K562 (cell line): ENCODE results near the gene RGS9BP. TPM values are rescaled to one million over a fixed set of nuclear protein-coding genes. Genes with fewer than 3 reads are reported as not detected.
A peak's percentile ranks its signal among the peaks of the same experiment; 100 is the strongest.

Experiments used
- CHD1 ChIP-seq: fragments of 200-600 bp; sonication (generic); IDR thresholded peaks from one replicate; pipeline ENCODE4 v1.6.1; 2012; ENCODE audit warnings: mild to moderate bottlenecking, moderate library complexity, low read length, inconsistent platforms
- EP400 ChIP-seq: fragments of 450-650 bp; IDR thresholded peaks from 2 replicates; pipeline ENCODE4 v1.6.1; 2017; ENCODE audit warnings: antibody characterized with exemption, mild to moderate bottlenecking, moderate library complexity
- GMEB1 ChIP-seq: fragments of 250-450 bp; sonication (Bioruptor Pico); IDR thresholded peaks from 2 replicates; pipeline ENCODE4 v1.4.0; 2020; ENCODE audit warnings: mild to moderate bottlenecking
- HINFP ChIP-seq: fragments of 450-650 bp; conservative IDR thresholded peaks from 2 replicates; pipeline ENCODE4 v1.6.1; 2016; ENCODE audit warnings: missing genetic modification characterization, low read depth, mild to moderate bottlenecking, control low read depth, missing compliant biosample characterization
- HOMEZ ChIP-seq: fragments of 250-450 bp; sonication (Bioruptor Pico); IDR thresholded peaks from 2 replicates; pipeline ENCODE4 v1.4.0; 2020; ENCODE audit warnings: mild to moderate bottlenecking, moderate library complexity
- ILF3 ChIP-seq: fragments of 450-650 bp; IDR thresholded peaks from 2 replicates; pipeline ENCODE4 v1.6.1; 2018; ENCODE audit warnings: antibody characterized with exemption, mild to moderate bottlenecking, moderate library complexity, borderline replicate concordance
- polyA plus RNA-seq, 8 experiments: library from polyadenylated mRNA; depleted of rRNA in 4 of 8; stranded (reverse) in 5 of 8; unstranded in 3 of 8; fragments of >200 nt; fragmentation: Nextera tagmentation in 2 of 8; fragmentation: Illumina TruSeq in 1 of 8; extraction: Ambion mirVana in 2 of 8; extraction: Trizol in 1 of 8; gene quantifications; 2 replicates each; pipeline versions ENCODE4 v1.2.1 to v1.2.3, GENCODE V29; 2011 to 2014; ENCODE audit warnings: inconsistent platforms in 1 of 8, missing spikeins in 1 of 8
- total RNA-seq, 7 experiments: library from RNA; depleted of rRNA in 6 of 7; stranded (reverse); fragments of >200 nt in 6 of 7; fragmentation: Illumina TruSeq in 2 of 7; extraction: Trizol in 2 of 7; gene quantifications; 2 replicates each; pipeline versions ENCODE4 v1.2.1 to v1.2.3, GENCODE V29; 2011 to 2021; ENCODE audit warnings: low replicate concordance in 1 of 7
- TF ChIP-seq, protein P1 (sequence below), 2 experiments: fragments of 450-650 bp; formaldehyde crosslinking in 1 of 2; IDR thresholded peaks; 2 replicates each; pipeline versions ENCODE4 v1.4.0 to v1.6.1; 2014 to 2020; ENCODE audit warnings: mild to moderate bottlenecking in 2 of 2, borderline replicate concordance in 1 of 2, low read depth in 1 of 2
- TF ChIP-seq, protein P2 (sequence below): sonication (generic); formaldehyde crosslinking; IDR thresholded peaks from 2 replicates; pipeline ENCODE4 v1.8.1; 2022; ENCODE audit warnings: missing genetic modification reagents
- TF ChIP-seq, protein P3 (sequence below): fragments of 450-650 bp; conservative IDR thresholded peaks from 2 replicates; pipeline ENCODE4 v1.6.1; 2016; ENCODE audit warnings: missing genetic modification characterization, low read depth, mild to moderate bottlenecking, missing compliant biosample characterization, moderate library complexity

The RGS9BP gene
- total and polyA plus RNA-seq, 9 of the 15 experiments (the other 6 are each of a cell fraction or from before 2014, with no cell fraction given): 0.03 to 1.3 (median 0.49) TPM

DNA sequence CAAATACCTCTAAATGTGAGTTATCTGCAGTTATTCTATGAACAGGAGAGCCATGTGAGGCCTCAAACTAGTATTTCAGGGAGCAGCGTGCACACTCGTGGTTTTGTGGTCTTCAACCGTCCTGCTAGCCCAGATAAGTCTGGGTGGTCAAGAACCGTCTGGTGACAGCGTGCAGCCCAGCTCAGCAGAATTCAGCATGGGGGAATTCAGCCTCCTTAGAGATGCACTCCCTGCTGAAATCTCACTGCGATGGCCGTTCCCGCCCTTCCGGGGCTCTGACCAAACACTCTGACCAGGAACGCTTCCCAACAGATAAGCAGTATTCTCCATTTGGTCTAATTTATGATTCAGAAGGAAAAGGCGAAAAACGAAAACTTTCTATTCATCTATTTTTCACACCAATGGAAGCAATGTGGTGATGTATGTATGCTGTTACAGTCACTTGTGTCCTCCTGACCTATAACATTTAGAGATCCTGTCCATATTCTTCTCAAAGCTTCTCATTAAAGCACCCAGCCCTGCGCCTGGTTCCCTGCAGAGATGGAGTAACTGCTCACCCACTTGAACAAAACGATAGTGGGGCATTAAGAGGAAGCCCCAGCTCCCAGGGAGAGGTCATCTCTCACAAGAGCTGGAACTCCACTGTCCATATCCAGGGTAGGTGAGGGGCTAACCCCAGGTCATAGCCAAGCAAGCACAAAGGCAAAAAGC is 3.6 kb upstream of the RGS9BP start (continued):
- TF ChIP-seq, protein P1, sequence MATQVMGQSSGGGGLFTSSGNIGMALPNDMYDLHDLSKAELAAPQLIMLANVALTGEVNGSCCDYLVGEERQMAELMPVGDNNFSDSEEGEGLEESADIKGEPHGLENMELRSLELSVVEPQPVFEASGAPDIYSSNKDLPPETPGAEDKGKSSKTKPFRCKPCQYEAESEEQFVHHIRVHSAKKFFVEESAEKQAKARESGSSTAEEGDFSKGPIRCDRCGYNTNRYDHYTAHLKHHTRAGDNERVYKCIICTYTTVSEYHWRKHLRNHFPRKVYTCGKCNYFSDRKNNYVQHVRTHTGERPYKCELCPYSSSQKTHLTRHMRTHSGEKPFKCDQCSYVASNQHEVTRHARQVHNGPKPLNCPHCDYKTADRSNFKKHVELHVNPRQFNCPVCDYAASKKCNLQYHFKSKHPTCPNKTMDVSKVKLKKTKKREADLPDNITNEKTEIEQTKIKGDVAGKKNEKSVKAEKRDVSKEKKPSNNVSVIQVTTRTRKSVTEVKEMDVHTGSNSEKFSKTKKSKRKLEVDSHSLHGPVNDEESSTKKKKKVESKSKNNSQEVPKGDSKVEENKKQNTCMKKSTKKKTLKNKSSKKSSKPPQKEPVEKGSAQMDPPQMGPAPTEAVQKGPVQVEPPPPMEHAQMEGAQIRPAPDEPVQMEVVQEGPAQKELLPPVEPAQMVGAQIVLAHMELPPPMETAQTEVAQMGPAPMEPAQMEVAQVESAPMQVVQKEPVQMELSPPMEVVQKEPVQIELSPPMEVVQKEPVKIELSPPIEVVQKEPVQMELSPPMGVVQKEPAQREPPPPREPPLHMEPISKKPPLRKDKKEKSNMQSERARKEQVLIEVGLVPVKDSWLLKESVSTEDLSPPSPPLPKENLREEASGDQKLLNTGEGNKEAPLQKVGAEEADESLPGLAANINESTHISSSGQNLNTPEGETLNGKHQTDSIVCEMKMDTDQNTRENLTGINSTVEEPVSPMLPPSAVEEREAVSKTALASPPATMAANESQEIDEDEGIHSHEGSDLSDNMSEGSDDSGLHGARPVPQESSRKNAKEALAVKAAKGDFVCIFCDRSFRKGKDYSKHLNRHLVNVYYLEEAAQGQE (IDR thresholded peaks at IDR 0.05; ENCODE audit: borderline replicate concordance): peak; percentile 12; the same call in 1 of the 2 replicates
- TF ChIP-seq, protein P1 (CRISPR knock-in tag; IDR thresholded peaks at IDR 0.05; ENCODE audit: low read depth): no peak
- TF ChIP-seq HINFP (tag): no peak
- peak; percentile 86 for TF ChIP-seq EP400
- TF ChIP-seq ILF3: no peak
- no peak for TF ChIP-seq HOMEZ
- TF ChIP-seq, protein P2, sequence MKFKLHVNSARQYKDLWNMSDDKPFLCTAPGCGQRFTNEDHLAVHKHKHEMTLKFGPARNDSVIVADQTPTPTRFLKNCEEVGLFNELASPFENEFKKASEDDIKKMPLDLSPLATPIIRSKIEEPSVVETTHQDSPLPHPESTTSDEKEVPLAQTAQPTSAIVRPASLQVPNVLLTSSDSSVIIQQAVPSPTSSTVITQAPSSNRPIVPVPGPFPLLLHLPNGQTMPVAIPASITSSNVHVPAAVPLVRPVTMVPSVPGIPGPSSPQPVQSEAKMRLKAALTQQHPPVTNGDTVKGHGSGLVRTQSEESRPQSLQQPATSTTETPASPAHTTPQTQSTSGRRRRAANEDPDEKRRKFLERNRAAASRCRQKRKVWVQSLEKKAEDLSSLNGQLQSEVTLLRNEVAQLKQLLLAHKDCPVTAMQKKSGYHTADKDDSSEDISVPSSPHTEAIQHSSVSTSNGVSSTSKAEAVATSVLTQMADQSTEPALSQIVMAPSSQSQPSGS (CRISPR knock-in tag): no peak
- TF ChIP-seq GMEB1: no peak
- TF ChIP-seq, protein P3, sequence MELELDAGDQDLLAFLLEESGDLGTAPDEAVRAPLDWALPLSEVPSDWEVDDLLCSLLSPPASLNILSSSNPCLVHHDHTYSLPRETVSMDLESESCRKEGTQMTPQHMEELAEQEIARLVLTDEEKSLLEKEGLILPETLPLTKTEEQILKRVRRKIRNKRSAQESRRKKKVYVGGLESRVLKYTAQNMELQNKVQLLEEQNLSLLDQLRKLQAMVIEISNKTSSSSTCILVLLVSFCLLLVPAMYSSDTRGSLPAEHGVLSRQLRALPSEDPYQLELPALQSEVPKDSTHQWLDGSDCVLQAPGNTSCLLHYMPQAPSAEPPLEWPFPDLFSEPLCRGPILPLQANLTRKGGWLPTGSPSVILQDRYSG: no peak
- no peak for TF ChIP-seq CHD1
